A673 (cell line): ENCODE data around the gene ROBO4.

Source experiments
- CTCF ChIP-seq: fragments of 300-800, 200-600 bp; sonication (generic); conservative IDR thresholded peaks from 2 replicates; pipeline ENCODE4 v1.5.1; 2017; ENCODE audit warnings: low read depth, mild to moderate bottlenecking, antibody characterized with exemption, low read length, moderate library complexity, mixed read lengths
- EZH2 ChIP-seq: fragments of 200-600 bp; sonication (generic); IDR thresholded peaks from 2 replicates; pipeline ENCODE4 v1.6.1; 2017; ENCODE audit warnings: borderline replicate concordance, low read depth, mild to moderate bottlenecking, mixed read lengths, antibody characterized with exemption, low read length; ENCODE audit not compliant: poor library complexity, severe bottlenecking

DNA sequence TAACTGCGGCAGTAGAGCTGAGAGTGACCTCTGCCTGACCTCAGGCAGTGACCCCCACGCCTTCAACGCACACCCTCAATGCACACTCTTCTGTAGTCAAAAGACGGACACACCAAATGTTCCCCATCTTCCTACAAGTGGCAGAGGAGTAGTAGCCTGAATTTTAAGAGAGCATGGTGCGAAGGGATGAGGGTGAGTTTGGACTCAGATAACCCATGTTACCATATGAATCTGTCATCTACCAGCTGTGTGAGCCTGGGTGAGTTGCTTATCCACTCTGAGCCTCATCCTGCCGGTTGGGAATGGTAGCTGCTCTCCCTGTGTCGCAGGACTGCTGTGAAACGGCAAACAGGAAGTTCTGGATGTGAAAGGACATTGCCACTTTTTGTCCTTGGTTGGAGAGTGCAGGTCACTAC, 53.0 kb downstream of the ROBO4 start:
- TF ChIP-seq CTCF = no peak
- TF ChIP-seq EZH2 = no peak
